Large intestine (tissue), 3 donors: ENCODE results near the gene RNPS1. TPM values are rescaled to one million over a fixed set of nuclear protein-coding genes. Genes with fewer than 3 reads are reported as not detected.
"Not testable (repeated sequence)": the region's sequence is repeated elsewhere in the genome, so short reads cannot be mapped to it uniquely, and the experiment has no call there.

Experiments used
- DNase-seq, 2 donors: peaks; one replicate each; pipeline versions ENCODE4 v3.0.0 to v3.0.0-alpha.2; 2013
- H3K27ac ChIP-seq: one replicate; pipeline ENCODE4 v1.5.1; 2013; ENCODE audit warnings: low read length
- H3K27me3 ChIP-seq: 2 replicates; pipeline ENCODE4 v1.6.1; 2013; ENCODE audit warnings: low read length; ENCODE audit not compliant: control insufficient read depth, insufficient read depth
- H3K36me3 ChIP-seq: 2 replicates; pipeline ENCODE4 v1.6.1; 2013; ENCODE audit warnings: low read length; ENCODE audit not compliant: control insufficient read depth, insufficient read depth
- H3K4me1 ChIP-seq: one replicate; pipeline ENCODE4 v1.6.1; 2013; ENCODE audit warnings: low read length; ENCODE audit not compliant: control insufficient read depth, insufficient read depth
- H3K4me3 ChIP-seq: one replicate; pipeline ENCODE4 v1.5.1; 2013; ENCODE audit warnings: low read length
- H3K9me3 ChIP-seq: one replicate; pipeline ENCODE4 v1.6.1; 2013; ENCODE audit warnings: mild to moderate bottlenecking, low read depth, low read length, moderate library complexity; ENCODE audit not compliant: control insufficient read depth
- WGBS: methylation state at CpG from one replicate; pipeline ENCODE4 v1.1.5; 2013; ENCODE audit warnings: low lambda C conversion rate; ENCODE audit not compliant: insufficient coverage; 5-methylcytosine and 5-hydroxymethylcytosine counted together
- polyA plus RNA-seq: library from polyadenylated mRNA; unstranded; fragments of 120-200 nt; gene quantifications from one replicate; pipeline ENCODE4 v1.2.1, GENCODE V29; 2013

The RNPS1 gene
- polyA plus RNA-seq, 1 donor, result 172 TPM

DNA sequence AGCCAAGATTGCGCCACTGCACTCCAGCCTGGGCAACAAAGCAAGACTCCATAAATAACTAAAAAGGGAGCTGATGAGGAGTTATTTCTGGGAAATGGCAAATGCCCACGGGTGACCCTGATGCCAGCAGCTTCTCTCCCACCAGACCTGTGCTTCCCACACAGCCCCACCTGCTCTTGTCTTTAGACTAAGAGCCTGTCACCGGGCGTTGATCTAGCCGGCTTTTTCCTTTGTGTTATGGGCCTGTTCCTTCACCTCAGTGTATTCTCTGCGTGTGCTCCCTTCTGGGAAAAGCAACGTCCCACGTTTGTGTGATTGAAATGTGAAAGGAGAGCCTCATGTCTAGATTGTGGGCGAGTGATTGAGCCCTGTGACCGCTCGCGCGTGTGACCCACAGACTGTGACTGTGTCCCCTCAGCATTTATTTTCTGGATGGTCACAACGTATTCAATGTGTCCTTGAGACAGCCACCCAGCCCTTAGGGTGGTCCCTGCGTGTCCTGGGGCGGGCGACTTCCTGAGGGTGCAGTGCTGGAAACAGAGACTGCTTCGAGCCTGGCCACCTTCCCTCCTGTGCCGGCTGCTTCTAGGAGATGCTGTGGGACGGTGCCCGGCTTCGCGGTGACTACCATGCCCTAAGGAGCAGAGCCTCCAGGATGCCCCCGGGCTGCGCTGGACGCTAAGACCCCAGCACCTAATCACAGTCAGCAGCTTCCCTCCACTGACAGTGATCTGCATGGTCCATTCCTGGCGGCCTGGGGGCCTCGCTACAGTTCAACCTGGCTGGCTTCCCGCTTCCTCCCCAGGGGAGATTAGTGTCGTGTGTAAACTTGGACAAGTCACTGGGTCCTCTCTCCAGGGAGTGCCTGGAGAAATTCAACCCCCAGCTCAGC is 7.8 kb upstream of the RNPS1 start:
- no CpG with 5 or more reads among the region's 30 CpGs for WGBS
- Histone ChIP-seq H3K27me3 (peaks cover 33% of the 10 kb centered on the region), H3K27ac (no peak overlapping the region), H3K4me3 (no peak overlapping the region), H3K36me3 (peaks cover 3% of the 10 kb centered on the region), H3K4me1 (no peaks in the 10 kb centered on the region), H3K9me3 (no peaks in the 10 kb centered on the region)
- DNase-seq, result no peak

- H3K27ac ChIP-seq, result no peak overlapping the region
- H3K4me1 ChIP-seq, result peaks cover 11% of the 10 kb centered on the region
- no peaks in the 10 kb centered on the region for H3K9me3 ChIP-seq
- WGBS, result no CpG with 5 or more reads among the region's 10 CpGs
- H3K27me3 ChIP-seq, result peaks cover 26% of the 10 kb centered on the region
- no peak for DNase-seq
- H3K36me3 ChIP-seq, result peaks cover 3% of the 10 kb centered on the region
- H3K4me3 ChIP-seq, result no peak overlapping the region
Measured at GRCh38 chr16:2273931-2274330, 6.0 kb upstream of the RNPS1 start.

GRCh38 chr16:2273484-2273883 is 5.6 kb upstream of the RNPS1 start:
- Histone ChIP-seq H3K4me3 (no peak overlapping the region), H3K4me1 (peaks cover 11% of the 10 kb centered on the region), H3K27me3 (peaks cover 24% of the 10 kb centered on the region), H3K27ac (no peak overlapping the region), H3K9me3 (no peaks in the 10 kb centered on the region), H3K36me3 (peaks cover 3% of the 10 kb centered on the region)
- WGBS, result no CpG with 5 or more reads among the region's 16 CpGs
- DNase-seq, result no peak

GRCh38 chr16:2271848-2272461 is 4.0 kb upstream of the RNPS1 start:
- WGBS, result no CpG with 5 or more reads among the region's 14 CpGs
- peaks cover 11% of the 10 kb centered on the region for H3K4me1 ChIP-seq
- peaks cover 3% of the 10 kb centered on the region for H3K36me3 ChIP-seq
- H3K9me3 ChIP-seq, result no peaks in the 10 kb centered on the region
- no peak overlapping the region for H3K27ac ChIP-seq
- H3K27me3 ChIP-seq, result peaks cover 15% of the 10 kb centered on the region
- H3K4me3 ChIP-seq, result no peak overlapping the region
- no peak for DNase-seq

DNA sequence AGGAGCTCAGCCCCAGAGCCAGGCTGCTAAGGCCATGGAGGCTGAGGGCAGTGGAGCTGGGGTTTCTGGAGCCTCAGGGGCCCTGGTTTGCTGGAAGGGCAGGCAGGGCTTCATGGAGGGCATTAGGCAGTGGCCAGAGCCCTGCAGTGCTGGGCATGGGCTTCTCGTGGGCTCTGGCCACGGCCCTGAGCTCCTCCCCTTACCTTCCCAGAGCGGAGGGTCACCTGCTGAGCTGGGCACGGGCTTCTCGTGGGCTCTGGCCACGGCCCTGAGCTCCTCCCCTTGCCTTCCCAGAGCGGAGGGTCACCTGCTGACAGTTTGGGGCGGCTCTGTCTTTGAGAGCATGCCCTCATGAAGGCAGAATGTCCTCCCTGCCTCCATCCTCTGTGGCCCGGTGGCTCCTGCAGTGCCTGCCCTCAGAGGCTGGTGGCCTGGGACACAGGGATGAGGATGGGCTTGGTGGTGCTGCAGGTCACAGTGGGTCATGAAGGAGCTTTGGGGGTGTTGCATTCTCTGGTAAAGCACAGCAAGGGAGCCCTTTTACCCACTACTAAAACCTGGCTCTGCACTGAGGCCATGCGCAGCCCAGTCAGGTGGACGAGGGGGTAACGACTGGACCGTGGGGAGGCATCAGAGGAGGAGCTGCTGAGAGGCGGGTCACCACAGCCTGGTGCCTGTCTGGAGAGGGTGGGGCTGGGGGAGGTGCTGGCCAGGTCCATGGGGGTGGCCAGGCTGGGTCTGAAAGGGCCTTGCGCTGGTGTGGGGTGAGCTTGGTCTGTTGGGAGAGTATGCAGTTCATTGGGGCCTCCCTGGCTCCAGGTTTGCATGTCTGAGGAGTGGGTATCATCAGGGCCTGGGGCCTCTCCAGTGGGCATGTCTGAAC is 2.9 kb upstream of the RNPS1 start:
- Histone ChIP-seq H3K9me3 (no peaks in the 10 kb centered on the region), H3K27me3 (peaks cover 4% of the 10 kb centered on the region), H3K4me1 (peaks cover 17% of the 10 kb centered on the region), H3K36me3 (peaks cover 4% of the 10 kb centered on the region), H3K4me3 (no peak overlapping the region), H3K27ac (no peak overlapping the region)
- no peak for DNase-seq
- WGBS, result no CpG with 5 or more reads among the region's 15 CpGs

DNA sequence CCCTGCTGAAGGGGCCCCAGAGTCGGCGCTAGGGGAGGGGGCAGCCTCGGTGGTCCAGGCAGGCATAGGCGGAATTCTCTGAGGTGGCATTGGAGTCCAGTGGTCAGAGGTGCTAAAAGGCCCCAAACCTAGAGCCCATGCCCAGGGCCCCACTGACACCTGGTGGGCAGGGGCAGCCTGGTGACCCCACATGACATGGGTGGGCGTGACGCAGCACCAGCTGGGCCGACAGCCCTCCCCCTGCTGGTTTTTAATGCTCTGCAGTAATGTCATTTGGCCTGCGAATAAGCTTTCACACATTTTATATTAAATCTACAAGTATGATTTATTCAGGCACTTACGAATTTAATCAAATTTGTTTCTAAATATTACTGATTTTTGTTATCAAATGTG is 2.1 kb upstream of the RNPS1 start:
- H3K27ac ChIP-seq, result no peak overlapping the region
- no peaks in the 10 kb centered on the region for H3K27me3 ChIP-seq
- H3K4me1 ChIP-seq, result peaks cover 18% of the 10 kb centered on the region
- DNase-seq, result no peak
- no peak overlapping the region for H3K4me3 ChIP-seq
- H3K36me3 ChIP-seq, result peaks cover 6% of the 10 kb centered on the region
- 80% methylated on average over 1 of the region's 9 CpGs for WGBS
- no peaks in the 10 kb centered on the region for H3K9me3 ChIP-seq

DNA sequence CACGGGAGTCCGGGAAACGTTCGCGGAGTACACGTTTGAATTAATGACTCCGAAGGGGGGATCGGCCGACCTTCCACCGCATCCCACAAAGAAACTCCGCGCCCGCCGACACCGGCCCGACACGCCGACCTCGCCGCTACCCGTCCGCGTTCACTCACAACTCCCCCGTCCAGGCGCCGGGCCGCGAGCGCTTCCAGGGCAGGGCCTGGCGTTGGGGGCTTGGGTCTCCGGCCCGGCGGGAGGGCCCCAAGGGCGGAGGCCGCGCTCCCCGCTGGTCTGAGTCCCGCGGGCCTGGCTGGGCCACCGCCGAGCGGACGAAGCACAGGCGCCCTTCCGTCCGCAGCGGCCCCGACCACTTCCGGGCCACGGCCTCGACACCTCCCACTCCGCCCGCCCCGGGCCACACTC is 417 bp downstream of the RNPS1 start:
- not testable (repeated sequence) for H3K27me3 ChIP-seq, DNase-seq, H3K9me3 ChIP-seq
- WGBS, result no CpG with 5 or more reads among the region's 54 CpGs
- peak overlapping the region; percentile 95 for H3K4me3 ChIP-seq
- peaks cover 18% of the 10 kb centered on the region for H3K4me1 ChIP-seq
- H3K36me3 ChIP-seq, result peaks cover 26% of the 10 kb centered on the region
- peak overlapping the region; percentile 100 for H3K27ac ChIP-seq

GRCh38 chr16:2266887-2267286 is 1.0 kb downstream of the RNPS1 start:
- H3K4me1 ChIP-seq, result peaks cover 18% of the 10 kb centered on the region

GRCh38 chr16:2263026-2263425 is 4.9 kb downstream of the RNPS1 start:
- H3K4me1 ChIP-seq, H3K27ac ChIP-seq, H3K9me3 ChIP-seq, DNase-seq, H3K27me3 ChIP-seq, H3K4me3 ChIP-seq: not testable (repeated sequence)
- WGBS, result no CpG with 5 or more reads among the region's 14 CpGs
- H3K36me3 ChIP-seq, result peaks cover 59% of the 10 kb centered on the region

More at GRCh38 chr16:2266887-2267286, 1.0 kb downstream of the RNPS1 start:
- H3K4me3 ChIP-seq, result peak overlapping the region; percentile 95
- H3K27ac ChIP-seq, DNase-seq, H3K27me3 ChIP-seq, H3K9me3 ChIP-seq: not testable (repeated sequence)
- WGBS, result no CpG with 5 or more reads among the region's 12 CpGs
- peaks cover 30% of the 10 kb centered on the region for H3K36me3 ChIP-seq

DNA sequence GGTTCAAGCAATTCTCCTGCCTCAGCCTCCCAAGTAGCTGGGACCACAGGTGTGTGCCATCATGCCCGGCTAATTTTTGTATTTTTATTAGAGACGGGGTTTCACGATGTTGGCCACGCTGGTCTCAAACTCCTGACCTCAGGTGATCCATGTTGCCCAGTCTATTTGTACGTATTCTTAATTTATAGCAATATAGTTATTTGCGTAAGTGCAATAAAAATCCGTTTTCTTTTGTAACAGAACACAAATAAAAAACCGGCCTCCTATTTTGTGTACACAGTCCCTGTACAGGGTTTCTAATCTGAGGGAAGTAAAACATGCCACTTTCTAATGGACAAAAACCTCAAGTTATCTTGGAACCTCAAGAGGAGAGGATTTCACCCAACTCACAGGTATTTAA is 7.7 kb downstream of the RNPS1 start:
- WGBS, result 84% methylated on average over 3 of the region's 8 CpGs
- no peak overlapping the region for H3K4me3 ChIP-seq
- H3K36me3 ChIP-seq, result peaks cover 83% of the 10 kb centered on the region
- H3K27ac ChIP-seq, result no peak overlapping the region
- DNase-seq, result no peak
- no peaks in the 10 kb centered on the region for H3K9me3 ChIP-seq
- H3K27me3 ChIP-seq, result no peaks in the 10 kb centered on the region
- H3K4me1 ChIP-seq, result no peaks in the 10 kb centered on the region
